ENCODE measurements around the gene ZSCAN4. TPM values are rescaled to one million over a fixed set of nuclear protein-coding genes. Genes with fewer than 3 reads are reported as not detected.

The ZSCAN4 gene
- polyA plus RNA-seq, 1 experiment, result not detected

- H3K27ac ChIP-seq (ENCODE audit: low read depth, low read length), result no peak overlapping the region
Measured at GRCh38 chr19:57633832-57634131, 35.0 kb upstream of the ZSCAN4 start.

GRCh38 chr19:57637379-57637778, 31.4 kb upstream of the ZSCAN4 start:
- ChIA-PET CTCF (no interaction called here), POLR2A (no interaction called here)
- Histone ChIP-seq H3K9me3 (ENCODE audit: control insufficient read depth, insufficient read depth, low read length) (peaks cover 34% of the 10 kb centered on the region; the same call in 1 of the 2 replicates), H3K27ac (ENCODE audit: low read depth, low read length) (no peak overlapping the region), H3K4me3 (ENCODE audit: low read depth, low read length) (no peak overlapping the region), H3K27me3 (ENCODE audit: control insufficient read depth, insufficient read depth, low read length) (no peaks in the 10 kb centered on the region)
- no peak for TF ChIP-seq CTCF (IDR thresholded peaks at IDR 0.05; ENCODE audit: low read depth, low read length)
- no peak for DNase-seq (ENCODE audit: low read depth, low spot score)

More at GRCh38 chr19:57633832-57634131, 35.0 kb upstream of the ZSCAN4 start:
- no peak for DNase-seq (ENCODE audit: low read depth, low spot score)
- Histone ChIP-seq H3K4me3 (ENCODE audit: low read depth, low read length) (peak overlapping the region; percentile 91), H3K27me3 (ENCODE audit: control insufficient read depth, insufficient read depth, low read length) (no peaks in the 10 kb centered on the region), H3K9me3 (ENCODE audit: control insufficient read depth, insufficient read depth, low read length) (peaks cover 14% of the 10 kb centered on the region)
- no peak for TF ChIP-seq CTCF (IDR thresholded peaks at IDR 0.05; ENCODE audit: low read depth, low read length)
- ChIA-PET POLR2A (interaction anchor here (1.5 kb wide), 1 partner anchor 48 kb away, joined by 7 read pairs; the partner anchor contains the start of gene ZNF551), CTCF (interaction anchor here (1.9 kb wide), 1 partner anchor 48 kb away, joined by 6 read pairs; the partner anchor contains the start of gene ZNF551)

- no peak for TF ChIP-seq CTCF (IDR thresholded peaks at IDR 0.05; ENCODE audit: low read depth, low read length)
- CTCF ChIA-PET, result no interaction called here
- DNase-seq (ENCODE audit: low read depth, low spot score), result no peak
- Histone ChIP-seq H3K27me3 (ENCODE audit: control insufficient read depth, insufficient read depth, low read length) (no peaks in the 10 kb centered on the region), H3K9me3 (ENCODE audit: control insufficient read depth, insufficient read depth, low read length) (peaks cover 36% of the 10 kb centered on the region; the same call in 1 of the 2 replicates), H3K4me3 (ENCODE audit: low read depth, low read length) (no peak overlapping the region), H3K27ac (ENCODE audit: low read depth, low read length) (no peak overlapping the region)
- POLR2A ChIA-PET, result no interaction called here
Measured at GRCh38 chr19:57641715-57642234, 27.0 kb upstream of the ZSCAN4 start.

- no peak for TF ChIP-seq CTCF (IDR thresholded peaks at IDR 0.05; ENCODE audit: low read depth, low read length)
- Histone ChIP-seq H3K9me3 (ENCODE audit: control insufficient read depth, insufficient read depth, low read length) (peaks cover 33% of the 10 kb centered on the region; the same call in 1 of the 2 replicates), H3K27me3 (ENCODE audit: control insufficient read depth, insufficient read depth, low read length) (no peaks in the 10 kb centered on the region), H3K4me3 (ENCODE audit: low read depth, low read length) (no peak overlapping the region), H3K27ac (ENCODE audit: low read depth, low read length) (no peak overlapping the region)
- DNase-seq (ENCODE audit: low read depth, low spot score), result no peak
- POLR2A ChIA-PET, result interaction anchor here (0.6 kb wide), 1 partner anchor 541 kb away, joined by 4 read pairs; the partner anchor contains the start of gene ZNF274
- CTCF ChIA-PET, result no interaction called here
Measured at GRCh38 chr19:57642396-57643046, 26.2 kb upstream of the ZSCAN4 start.

GRCh38 chr19:57643734-57644133, 25.0 kb upstream of the ZSCAN4 start:
- Histone ChIP-seq H3K27me3 (ENCODE audit: control insufficient read depth, insufficient read depth, low read length) (no peaks in the 10 kb centered on the region), H3K4me3 (ENCODE audit: low read depth, low read length) (no peak overlapping the region), H3K9me3 (ENCODE audit: control insufficient read depth, insufficient read depth, low read length) (peaks cover 29% of the 10 kb centered on the region; the same call in 1 of the 2 replicates), H3K27ac (ENCODE audit: low read depth, low read length) (no peak overlapping the region)
- DNase-seq (ENCODE audit: low read depth, low spot score), result no peak
- POLR2A ChIA-PET, result no interaction called here
- CTCF ChIA-PET, result no interaction called here
- TF ChIP-seq CTCF (IDR thresholded peaks at IDR 0.05; ENCODE audit: low read depth, low read length), result no peak
